HAP-1 (cell line): ENCODE results near the gene VARS2.

Experiments
- DNase-seq, 2 experiments: peaks; one replicate each; pipeline ENCODE4 v3.0.0-alpha.2; 2016 to 2020; ENCODE audit warnings: low spot score in 2 of 2
- H3K27me3 ChIP-seq: fragments of 250-450 bp; sonication (Bioruptor Pico); 2 replicates; pipeline ENCODE4 v1.5.1; 2020; ENCODE audit warnings: low read depth, mild to moderate bottlenecking, moderate library complexity
- H3K36me3 ChIP-seq: fragments of 250-450 bp; sonication (Bioruptor Pico); replicated peaks from 2 replicates; pipeline ENCODE4 v1.5.1; 2020; ENCODE audit warnings: mild to moderate bottlenecking
- H3K4me1 ChIP-seq: fragments of 250-450 bp; sonication (Bioruptor Pico); 2 replicates; pipeline ENCODE4 v1.5.1; 2020; ENCODE audit warnings: mild to moderate bottlenecking
- H3K4me3 ChIP-seq: fragments of 250-450 bp; sonication (Bioruptor Pico); 2 replicates; pipeline ENCODE4 v1.5.1; 2020; ENCODE audit warnings: mild to moderate bottlenecking, moderate library complexity
- H3K9me3 ChIP-seq: fragments of 250-450 bp; sonication (Bioruptor Pico); 2 replicates; pipeline ENCODE4 v1.5.1; 2020; ENCODE audit warnings: mild to moderate bottlenecking, moderate library complexity
- in situ Hi-C: fragments of 300-500 bp; cut with MboI; formaldehyde crosslinking; loops from 3 replicates; pipeline ENCODE4 v1.14.3; 2020; ENCODE audit warnings: low sequenced_read_pairs, inconsistent platforms, mixed read lengths

Gene VARS2

GRCh38 chr6:30938730-30939129 lies 24.7 kb downstream of the VARS2 start:
- DNase-seq = no peak
- no peaks in the 10 kb centered on the region for H3K27me3 ChIP-seq
- no peaks in the 10 kb centered on the region for H3K9me3 ChIP-seq
- in situ Hi-C loops = no loop called here
- H3K36me3 ChIP-seq = no peaks in the 10 kb centered on the region
- peaks cover 7% of the 10 kb centered on the region for H3K4me1 ChIP-seq
- no peak overlapping the region for H3K4me3 ChIP-seq

- H3K36me3 ChIP-seq = no peaks in the 10 kb centered on the region
- H3K9me3 ChIP-seq = no peaks in the 10 kb centered on the region
- peaks cover 7% of the 10 kb centered on the region for H3K4me1 ChIP-seq
- in situ Hi-C loops = no loop called here
- no peak overlapping the region for H3K4me3 ChIP-seq
- no peaks in the 10 kb centered on the region for H3K27me3 ChIP-seq
- no peak for DNase-seq
Measured at GRCh38 chr6:30939473-30939872, 25.4 kb downstream of the VARS2 start.

DNA sequence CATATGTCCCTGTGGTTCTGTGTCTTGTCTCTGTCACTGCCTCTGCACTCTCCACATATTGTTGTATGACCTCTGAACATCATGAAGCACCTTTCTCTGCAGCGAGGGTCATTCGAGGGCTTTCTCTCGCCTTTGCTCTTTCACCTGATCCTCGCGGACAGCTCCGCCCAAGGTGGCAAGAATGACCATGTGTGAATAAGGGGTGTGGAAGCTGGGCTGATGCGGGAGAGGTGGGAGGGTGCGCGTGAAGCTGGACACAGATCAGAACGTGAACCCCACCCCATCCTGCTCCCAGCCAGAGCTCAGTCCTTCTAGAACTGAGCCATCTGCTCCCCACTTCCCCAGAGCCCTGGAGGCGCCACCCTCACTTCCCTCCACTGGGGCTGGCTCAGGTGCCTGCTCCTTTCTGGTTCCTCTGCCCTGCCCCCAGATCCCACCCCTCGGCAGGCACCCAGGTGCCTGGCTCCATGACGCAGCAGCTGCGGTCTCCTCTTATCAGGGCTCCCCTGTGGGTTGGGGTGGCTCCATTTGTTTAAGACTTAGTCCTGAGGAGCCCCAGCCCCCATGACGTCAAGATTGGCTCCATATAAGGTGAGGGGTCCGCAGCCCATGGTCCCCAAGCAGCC lies 26.4 kb downstream of the VARS2 start, which contains the start of gene MUCL3:
Gene MUCL3, plus strand, starts transcription at position 613 of the 626 bp plus-strand sequence. CDS start 27 bp downstream, outside the sequence.
- DNase-seq = no peak
- no peaks in the 10 kb centered on the region for H3K27me3 ChIP-seq
- H3K4me3 ChIP-seq = no peak within 1 kb of the TSS
- H3K36me3 ChIP-seq = no peaks in the 10 kb centered on the region
- H3K4me1 ChIP-seq = peaks cover 7% of the 10 kb centered on the region
- H3K9me3 ChIP-seq = no peaks in the 10 kb centered on the region
- in situ Hi-C loops = no loop called here

DNA sequence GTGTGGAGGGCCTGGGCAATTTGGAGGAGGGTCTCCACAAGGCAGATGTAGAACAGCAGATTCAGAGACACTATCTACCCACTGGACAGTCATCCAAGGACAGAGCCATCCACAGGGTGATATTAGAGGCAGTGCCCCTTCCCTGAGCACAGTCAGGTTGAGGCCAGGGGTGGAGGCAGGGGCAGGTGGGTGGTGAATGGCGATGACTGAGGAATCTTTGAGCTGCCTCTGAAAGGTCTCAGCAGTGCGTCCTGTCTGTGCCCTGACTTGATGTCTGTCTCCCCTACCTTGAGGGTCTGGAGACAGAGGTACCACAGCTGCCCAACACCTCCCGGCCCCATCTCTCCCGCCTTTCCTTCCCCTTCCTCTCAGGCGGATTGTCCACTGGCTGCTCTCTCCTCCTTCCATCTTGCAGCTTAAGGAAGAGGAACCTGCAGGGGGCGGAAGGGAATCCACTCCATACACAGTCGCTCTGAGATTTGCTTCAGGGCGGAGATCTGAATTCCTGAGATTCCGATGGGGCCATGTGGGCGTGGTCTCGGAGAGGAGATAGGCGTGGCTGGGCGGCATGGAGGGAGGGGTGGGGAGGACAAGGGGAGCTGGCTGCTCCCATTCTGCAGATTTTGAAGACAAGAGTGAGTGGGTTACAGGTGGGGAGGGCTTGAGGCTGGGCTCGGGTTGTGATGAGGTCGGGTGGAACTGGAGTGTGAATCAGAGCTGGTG lies 28.5 kb downstream of the VARS2 start:
- in situ Hi-C loops = no loop called here
- Histone ChIP-seq H3K36me3 (no peaks in the 10 kb centered on the region), H3K4me3 (no peak overlapping the region), H3K9me3 (no peaks in the 10 kb centered on the region), H3K27me3 (no peaks in the 10 kb centered on the region; the same call in 1 of the 2 replicates), H3K4me1 (peaks cover 7% of the 10 kb centered on the region)
- peak; percentile 92 to 96 for DNase-seq

DNA sequence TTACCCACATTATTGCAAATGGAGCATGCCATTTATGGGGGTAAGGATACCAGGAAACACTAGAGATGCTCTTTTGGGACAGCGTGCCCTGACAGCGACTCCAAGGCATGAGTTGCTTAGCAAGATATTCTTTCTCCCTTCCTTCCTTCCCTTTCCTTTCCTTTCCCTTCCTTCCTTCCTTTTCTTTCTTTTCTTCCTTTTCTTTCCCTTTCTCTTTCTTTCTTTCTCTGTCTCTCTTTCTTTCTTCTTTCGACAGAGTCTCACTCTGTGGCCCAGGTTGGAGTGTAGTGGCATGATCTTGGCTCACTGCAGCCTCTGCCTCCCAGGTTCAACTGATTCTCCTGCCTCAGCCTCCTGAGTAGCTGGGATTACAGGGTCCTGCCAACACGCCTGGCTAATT lies 30.0 kb downstream of the VARS2 start:
- Histone ChIP-seq H3K27me3 (no peaks in the 10 kb centered on the region; the same call in 1 of the 2 replicates), H3K4me3 (no peak overlapping the region), H3K9me3 (no peaks in the 10 kb centered on the region), H3K4me1 (peaks cover 7% of the 10 kb centered on the region), H3K36me3 (no peaks in the 10 kb centered on the region)
- in situ Hi-C loops = no loop called here
- DNase-seq = no peak

DNA sequence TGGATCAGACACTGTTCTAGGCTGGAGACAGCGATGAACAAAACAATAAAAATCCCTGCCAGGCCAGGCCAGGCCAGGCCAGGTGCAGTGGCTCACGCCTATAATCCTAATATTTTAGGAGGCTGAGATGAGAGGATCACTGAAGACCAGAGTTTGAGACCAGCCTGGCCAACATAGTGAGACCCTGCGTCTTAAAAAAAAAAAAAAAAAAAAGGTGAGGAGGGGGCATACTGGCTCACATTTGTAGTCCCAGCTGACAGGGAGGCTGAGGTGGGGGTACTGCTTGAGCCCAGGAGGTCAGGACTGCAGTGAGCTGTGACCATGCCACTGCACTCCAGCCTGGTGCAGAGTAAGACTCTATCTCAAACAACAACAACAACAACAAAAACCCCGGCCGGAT lies 31.2 kb downstream of the VARS2 start:
- Histone ChIP-seq H3K4me1 (peaks cover 7% of the 10 kb centered on the region), H3K27me3 (no peaks in the 10 kb centered on the region; the same call in 1 of the 2 replicates), H3K9me3 (no peaks in the 10 kb centered on the region), H3K36me3 (no peaks in the 10 kb centered on the region), H3K4me3 (no peak overlapping the region)
- in situ Hi-C loops = no loop called here
- DNase-seq = no peak

DNA sequence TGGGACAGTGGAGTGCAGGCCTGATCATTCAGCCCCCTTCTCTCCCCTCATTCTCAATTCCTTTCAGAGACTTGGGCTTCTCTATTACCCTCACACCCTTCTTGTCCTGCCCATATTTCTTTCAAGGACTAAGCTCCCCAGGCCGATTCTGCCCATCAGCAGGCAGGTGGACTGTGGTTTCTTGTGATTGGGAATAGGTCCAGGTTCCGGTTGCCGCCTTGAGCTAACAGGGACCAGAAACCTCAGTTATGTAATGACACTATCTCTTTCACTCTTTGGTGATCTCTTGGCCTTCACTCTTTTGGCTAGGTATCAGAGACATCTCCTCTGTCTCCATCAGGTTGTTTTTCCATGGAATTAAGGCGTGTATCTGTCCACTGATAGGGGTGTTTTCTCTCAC lies 33.2 kb downstream of the VARS2 start:
- no peak overlapping the region for H3K4me3 ChIP-seq
- DNase-seq = no peak
- no peaks in the 10 kb centered on the region for H3K9me3 ChIP-seq
- no peaks in the 10 kb centered on the region for H3K36me3 ChIP-seq
- in situ Hi-C loops = no loop called here
- H3K4me1 ChIP-seq = peaks cover 6% of the 10 kb centered on the region
- no peaks in the 10 kb centered on the region; the same call in 1 of the 2 replicates for H3K27me3 ChIP-seq

DNA sequence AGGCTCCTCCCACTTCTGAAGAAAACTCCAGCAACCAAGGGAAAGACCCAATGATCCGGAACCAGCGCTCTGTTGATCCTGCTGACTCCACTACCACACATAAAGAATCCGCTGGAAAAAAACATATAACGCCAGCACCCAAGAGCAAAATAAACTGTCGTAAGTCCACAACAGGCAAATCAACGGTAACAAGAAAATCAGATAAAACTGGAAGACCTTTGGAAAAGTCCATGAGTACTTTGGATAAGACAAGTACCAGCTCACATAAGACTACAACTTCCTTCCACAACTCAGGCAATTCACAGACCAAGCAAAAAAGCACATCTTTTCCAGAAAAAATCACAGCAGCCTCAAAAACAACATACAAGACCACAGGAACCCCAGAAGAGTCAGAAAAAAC lies 34.8 kb downstream of the VARS2 start:
- no peaks in the 10 kb centered on the region for H3K4me1 ChIP-seq
- no peaks in the 10 kb centered on the region; the same call in 1 of the 2 replicates for H3K27me3 ChIP-seq

DNA sequence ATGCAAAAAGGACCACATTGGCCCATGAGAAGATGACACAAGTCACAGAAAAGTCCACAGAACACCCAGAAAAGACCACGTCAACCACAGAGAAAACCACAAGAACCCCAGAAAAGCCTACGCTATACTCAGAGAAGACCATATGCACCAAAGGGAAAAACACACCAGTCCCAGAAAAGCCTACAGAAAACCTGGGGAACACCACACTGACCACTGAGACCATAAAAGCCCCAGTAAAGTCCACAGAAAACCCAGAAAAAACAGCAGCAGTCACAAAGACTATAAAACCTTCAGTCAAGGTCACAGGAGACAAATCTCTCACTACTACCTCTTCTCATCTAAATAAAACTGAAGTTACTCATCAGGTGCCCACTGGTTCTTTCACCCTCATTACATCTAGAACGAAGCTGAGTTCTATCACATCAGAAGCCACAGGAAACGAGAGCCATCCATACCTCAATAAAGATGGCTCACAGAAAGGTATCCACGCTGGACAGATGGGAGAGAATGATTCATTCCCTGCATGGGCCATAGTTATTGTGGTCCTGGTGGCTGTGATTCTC lies 38.0 kb downstream of the VARS2 start:
- H3K36me3 ChIP-seq = no peaks in the 10 kb centered on the region
- H3K4me3 ChIP-seq = no peak overlapping the region
- in situ Hi-C loops = no loop called here
- no peak for DNase-seq
- H3K27me3 ChIP-seq = no peaks in the 10 kb centered on the region; the same call in 1 of the 2 replicates
- peaks cover 9% of the 10 kb centered on the region for H3K4me1 ChIP-seq
- no peaks in the 10 kb centered on the region for H3K9me3 ChIP-seq

More for the DNA sequence above, 34.8 kb downstream of the VARS2 start:
- Histone ChIP-seq H3K9me3 (no peaks in the 10 kb centered on the region), H3K36me3 (no peaks in the 10 kb centered on the region), H3K4me3 (no peak overlapping the region)
- in situ Hi-C loops = no loop called here
- DNase-seq = no peak

DNA sequence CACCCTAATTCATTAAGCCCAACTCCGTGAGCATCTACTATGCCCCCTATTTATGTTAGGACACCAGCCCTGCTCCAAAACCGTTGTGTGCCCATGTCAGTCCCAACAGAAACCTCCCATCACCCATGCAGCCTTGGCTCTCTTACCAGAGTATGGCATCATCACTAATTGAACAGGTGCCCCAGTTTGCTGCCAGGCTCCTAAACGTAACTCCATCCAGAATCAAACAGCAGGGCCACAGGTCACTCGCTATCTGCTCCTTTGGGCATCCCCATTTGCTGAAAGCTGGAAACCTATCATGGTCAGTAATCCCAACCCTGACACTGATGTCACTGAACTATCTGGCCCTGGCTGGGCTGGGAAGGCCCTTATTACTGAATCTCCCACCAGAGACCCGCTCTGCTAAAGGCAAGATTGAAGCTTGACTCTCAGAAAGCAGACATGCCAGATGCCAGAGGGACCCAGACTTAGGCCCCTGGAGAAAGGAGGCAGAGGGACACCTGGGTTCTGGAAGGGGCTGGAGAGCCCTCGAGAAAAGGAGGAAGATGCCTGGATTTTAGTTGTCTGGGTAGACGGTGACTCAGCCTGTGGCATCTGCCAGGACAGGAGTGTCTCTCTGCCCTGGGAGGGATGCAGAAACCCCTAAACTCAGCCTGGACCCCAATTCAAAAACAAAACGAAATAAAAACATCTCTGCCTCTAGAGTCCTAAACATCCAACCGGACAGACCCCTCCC lies 40.8 kb downstream of the VARS2 start:
- H3K9me3 ChIP-seq = no peaks in the 10 kb centered on the region
- peaks cover 9% of the 10 kb centered on the region for H3K4me1 ChIP-seq
- H3K36me3 ChIP-seq = no peaks in the 10 kb centered on the region
- DNase-seq = no peak
- H3K27me3 ChIP-seq = 0 out of 2 replicates have a peak, but pooled peaks cover 2% of the 10 kb centered on the region
- H3K4me3 ChIP-seq = peak overlapping the region; percentile 22
- in situ Hi-C loops = no loop called here

GRCh38 chr6:30955367-30956042 lies 41.5 kb downstream of the VARS2 start:
- Histone ChIP-seq H3K9me3 (no peaks in the 10 kb centered on the region), H3K4me3 (peak overlapping the region; percentile 22), H3K27me3 (0 out of 2 replicates have a peak, but pooled peaks cover 2% of the 10 kb centered on the region), H3K4me1 (peaks cover 9% of the 10 kb centered on the region), H3K36me3 (no peaks in the 10 kb centered on the region)
- in situ Hi-C loops = no loop called here
- DNase-seq = peak in 1 of 2 experiments; percentile 72

- H3K27me3 ChIP-seq = 0 out of 2 replicates have a peak, but pooled peaks cover 2% of the 10 kb centered on the region
- DNase-seq = no peak
- in situ Hi-C loops = no loop called here
Measured at GRCh38 chr6:30957716-30958115, 43.7 kb downstream of the VARS2 start.

More at GRCh38 chr6:30957716-30958115, 43.7 kb downstream of the VARS2 start:
- Histone ChIP-seq H3K4me3 (no peak overlapping the region), H3K36me3 (no peaks in the 10 kb centered on the region), H3K9me3 (no peaks in the 10 kb centered on the region), H3K4me1 (peaks cover 9% of the 10 kb centered on the region)
